OCI-LY1 (cell line): ENCODE data around the gene C3orf22.

Experiments
- H2AFZ ChIP-seq: fragments of 200-600 bp; sonication (generic), shearing (Covaris generic); 2 replicates; pipeline ENCODE4 v1.6.0; 2014; ENCODE audit warnings: antibody characterized with exemption, mild to moderate bottlenecking, low read length
- H3F3A ChIP-seq: fragments of 200-600 bp; sonication (generic), shearing (Covaris generic); 2 replicates; pipeline ENCODE4 v1.6.0; 2014; ENCODE audit warnings: mild to moderate bottlenecking, antibody characterized with exemption, low read length, moderate library complexity; ENCODE audit not compliant: insufficient read depth
- H3K27ac ChIP-seq: fragments of 200-600 bp; sonication (generic); 2 replicates; pipeline ENCODE4 v1.5.1; 2014; ENCODE audit warnings: low read length, mixed run types, mild to moderate bottlenecking, low read depth; ENCODE audit not compliant: poor library complexity, severe bottlenecking
- H3K27me3 ChIP-seq: fragments of 200-600 bp; sonication (generic); 2 replicates; pipeline ENCODE4 v1.6.0; 2014; ENCODE audit warnings: antibody characterized with exemption, mild to moderate bottlenecking, low read length, moderate library complexity; ENCODE audit not compliant: insufficient read depth
- H3K36me3 ChIP-seq: fragments of 200-600 bp; sonication (generic); 2 replicates; pipeline ENCODE4 v1.6.1; 2014; ENCODE audit warnings: mild to moderate bottlenecking, antibody characterized with exemption, low read length, moderate library complexity, mixed read lengths; ENCODE audit not compliant: insufficient read depth
- H3K4me1 ChIP-seq: fragments of 200-600 bp; sonication (generic); 2 replicates; pipeline ENCODE4 v1.5.1; 2014; ENCODE audit warnings: mild to moderate bottlenecking, low read length, moderate library complexity; ENCODE audit not compliant: insufficient read depth, severe bottlenecking
- H3K4me2 ChIP-seq: fragments of 200-600 bp; sonication (generic), shearing (Covaris generic); 2 replicates; pipeline ENCODE4 v1.6.1; 2014; ENCODE audit warnings: low read length
- H3K4me3 ChIP-seq: fragments of 200-600 bp; sonication (generic); 2 replicates; pipeline ENCODE4 v1.5.1; 2014; ENCODE audit warnings: low read length, low read depth, mild to moderate bottlenecking, mixed read lengths; ENCODE audit not compliant: poor library complexity, severe bottlenecking
- H3K79me2 ChIP-seq: fragments of 200-600 bp; shearing (Covaris generic); 2 replicates; pipeline ENCODE4 v1.6.1; 2016; ENCODE audit warnings: mixed run types, low read length, mixed read lengths; ENCODE audit not compliant: insufficient read depth
- H3K9ac ChIP-seq: fragments of 200-600 bp; sonication (generic), shearing (Covaris generic); 2 replicates; pipeline ENCODE4 v1.6.1; 2014; ENCODE audit warnings: mild to moderate bottlenecking, low read length, mixed read lengths
- H3K9me2 ChIP-seq: fragments of 200-600 bp; sonication (generic), shearing (Covaris generic); 2 replicates; pipeline ENCODE4 v1.6.1; 2014; ENCODE audit warnings: low read depth, mild to moderate bottlenecking, low read length, mixed read lengths
- H3K9me3 ChIP-seq: fragments of 200-600 bp; shearing (Covaris generic); 2 replicates; pipeline ENCODE4 v1.6.1; 2014; ENCODE audit warnings: low read length, mixed read lengths
- H4K20me1 ChIP-seq: fragments of 200-600 bp; sonication (generic), shearing (Covaris generic); 2 replicates; pipeline ENCODE4 v1.6.0; 2016; ENCODE audit warnings: mild to moderate bottlenecking, low read length; ENCODE audit not compliant: insufficient read depth
- EZH2 ChIP-seq: fragments of 200-600 bp; sonication (generic), shearing (Covaris generic); IDR thresholded peaks from 2 replicates; pipeline ENCODE4 v1.8.0; 2017; ENCODE audit warnings: borderline replicate concordance, mixed run types, mild to moderate bottlenecking, antibody characterized with exemption, low read length, moderate library complexity, mixed read lengths
- TF ChIP-seq, protein P1 (sequence below): fragments of 200-600 bp; sonication (generic), shearing (Covaris generic); IDR thresholded peaks from 2 replicates; pipeline ENCODE4 v1.5.1; 2017; ENCODE audit warnings: mild to moderate bottlenecking, antibody characterized with exemption, low read length, moderate library complexity, mixed read lengths

Gene C3orf22

DNA sequence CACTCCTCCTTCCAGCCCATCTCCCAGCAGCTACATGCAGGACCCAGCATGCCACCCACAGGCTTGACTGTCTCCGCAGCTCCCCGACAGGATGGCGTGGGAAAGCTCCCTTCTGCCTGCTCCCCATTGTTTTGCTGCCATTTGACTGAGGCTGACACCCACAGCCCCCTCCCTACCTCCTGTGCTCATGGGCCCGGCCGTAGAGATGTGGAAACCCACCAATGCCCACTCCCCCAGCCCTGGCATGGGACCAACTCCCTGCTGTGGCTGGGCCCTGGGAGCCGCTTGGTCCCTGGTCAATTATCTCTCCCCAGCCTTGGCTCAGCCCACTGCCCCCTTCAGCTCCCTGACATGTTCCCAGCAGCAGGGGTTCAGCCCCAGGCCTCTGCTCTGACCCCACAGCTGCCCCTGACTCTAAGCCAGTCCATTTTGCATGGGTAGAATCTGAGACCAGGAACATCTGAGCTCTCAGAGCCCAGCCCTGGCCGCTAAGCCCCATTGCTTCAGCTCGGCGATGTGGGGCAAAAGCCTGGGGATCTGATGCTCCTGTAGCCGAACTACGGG, 8.2 kb downstream of the C3orf22 start:
- no peak overlapping the region for H2AFZ ChIP-seq
- H3K79me2 ChIP-seq = no peaks in the 10 kb centered on the region
- H3K9me3 ChIP-seq = no peaks in the 10 kb centered on the region
- H3F3A ChIP-seq = no peaks in the 10 kb centered on the region
- no peak overlapping the region for H3K27ac ChIP-seq
- no peaks in the 10 kb centered on the region for H3K4me1 ChIP-seq
- no peak overlapping the region for H3K9ac ChIP-seq
- H3K36me3 ChIP-seq = no peaks in the 10 kb centered on the region
- TF ChIP-seq EZH2 = no peak
- TF ChIP-seq, protein P1, sequence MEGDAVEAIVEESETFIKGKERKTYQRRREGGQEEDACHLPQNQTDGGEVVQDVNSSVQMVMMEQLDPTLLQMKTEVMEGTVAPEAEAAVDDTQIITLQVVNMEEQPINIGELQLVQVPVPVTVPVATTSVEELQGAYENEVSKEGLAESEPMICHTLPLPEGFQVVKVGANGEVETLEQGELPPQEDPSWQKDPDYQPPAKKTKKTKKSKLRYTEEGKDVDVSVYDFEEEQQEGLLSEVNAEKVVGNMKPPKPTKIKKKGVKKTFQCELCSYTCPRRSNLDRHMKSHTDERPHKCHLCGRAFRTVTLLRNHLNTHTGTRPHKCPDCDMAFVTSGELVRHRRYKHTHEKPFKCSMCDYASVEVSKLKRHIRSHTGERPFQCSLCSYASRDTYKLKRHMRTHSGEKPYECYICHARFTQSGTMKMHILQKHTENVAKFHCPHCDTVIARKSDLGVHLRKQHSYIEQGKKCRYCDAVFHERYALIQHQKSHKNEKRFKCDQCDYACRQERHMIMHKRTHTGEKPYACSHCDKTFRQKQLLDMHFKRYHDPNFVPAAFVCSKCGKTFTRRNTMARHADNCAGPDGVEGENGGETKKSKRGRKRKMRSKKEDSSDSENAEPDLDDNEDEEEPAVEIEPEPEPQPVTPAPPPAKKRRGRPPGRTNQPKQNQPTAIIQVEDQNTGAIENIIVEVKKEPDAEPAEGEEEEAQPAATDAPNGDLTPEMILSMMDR = no peak
- H3K4me2 ChIP-seq = no peak overlapping the region
- no peak overlapping the region for H3K4me3 ChIP-seq
- no peaks in the 10 kb centered on the region for H3K27me3 ChIP-seq
- H4K20me1 ChIP-seq = no peaks in the 10 kb centered on the region
- no peaks in the 10 kb centered on the region for H3K9me2 ChIP-seq

DNA sequence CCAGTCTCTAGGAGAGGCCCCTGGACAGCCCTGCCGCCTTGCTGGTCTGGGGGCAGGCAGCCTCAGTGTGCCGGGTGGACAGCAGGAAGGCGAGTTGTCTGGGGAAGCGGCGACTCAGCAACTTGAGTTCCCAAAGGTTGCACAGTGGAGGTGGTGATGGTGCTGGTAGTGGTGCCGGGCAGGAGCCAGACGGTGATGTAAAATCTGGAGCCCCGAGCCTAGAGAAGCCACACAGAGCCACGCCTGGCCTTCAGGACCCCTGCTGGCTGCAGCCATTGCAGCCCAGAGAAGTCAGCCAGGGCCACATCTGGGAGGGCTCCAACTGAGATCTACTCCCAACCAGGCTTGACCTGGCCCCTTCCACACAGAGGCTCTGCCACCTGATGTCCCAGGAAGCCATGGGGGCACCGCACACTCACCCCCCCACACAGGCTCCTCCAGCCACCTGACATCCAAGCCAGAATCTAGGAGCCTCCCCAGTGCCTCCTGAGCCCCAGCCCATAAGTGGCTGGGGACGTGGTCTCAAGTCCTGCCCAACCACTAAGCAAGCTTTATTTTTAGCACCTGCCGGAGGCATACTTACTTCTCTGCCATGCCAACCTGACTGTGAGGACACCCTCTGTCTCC, 8.8 kb downstream of the C3orf22 start:
- Histone ChIP-seq H3K4me1 (no peaks in the 10 kb centered on the region), H3K4me3 (no peak overlapping the region), H3K9me3 (no peaks in the 10 kb centered on the region), H3K27ac (no peak overlapping the region), H3K27me3 (no peaks in the 10 kb centered on the region), H4K20me1 (no peaks in the 10 kb centered on the region), H3K9me2 (no peaks in the 10 kb centered on the region), H3K4me2 (no peak overlapping the region), H2AFZ (no peak overlapping the region), H3K36me3 (no peaks in the 10 kb centered on the region), H3F3A (no peaks in the 10 kb centered on the region), H3K9ac (no peak overlapping the region), H3K79me2 (no peaks in the 10 kb centered on the region)
- TF ChIP-seq, protein P1 = no peak
- no peak for TF ChIP-seq EZH2

DNA sequence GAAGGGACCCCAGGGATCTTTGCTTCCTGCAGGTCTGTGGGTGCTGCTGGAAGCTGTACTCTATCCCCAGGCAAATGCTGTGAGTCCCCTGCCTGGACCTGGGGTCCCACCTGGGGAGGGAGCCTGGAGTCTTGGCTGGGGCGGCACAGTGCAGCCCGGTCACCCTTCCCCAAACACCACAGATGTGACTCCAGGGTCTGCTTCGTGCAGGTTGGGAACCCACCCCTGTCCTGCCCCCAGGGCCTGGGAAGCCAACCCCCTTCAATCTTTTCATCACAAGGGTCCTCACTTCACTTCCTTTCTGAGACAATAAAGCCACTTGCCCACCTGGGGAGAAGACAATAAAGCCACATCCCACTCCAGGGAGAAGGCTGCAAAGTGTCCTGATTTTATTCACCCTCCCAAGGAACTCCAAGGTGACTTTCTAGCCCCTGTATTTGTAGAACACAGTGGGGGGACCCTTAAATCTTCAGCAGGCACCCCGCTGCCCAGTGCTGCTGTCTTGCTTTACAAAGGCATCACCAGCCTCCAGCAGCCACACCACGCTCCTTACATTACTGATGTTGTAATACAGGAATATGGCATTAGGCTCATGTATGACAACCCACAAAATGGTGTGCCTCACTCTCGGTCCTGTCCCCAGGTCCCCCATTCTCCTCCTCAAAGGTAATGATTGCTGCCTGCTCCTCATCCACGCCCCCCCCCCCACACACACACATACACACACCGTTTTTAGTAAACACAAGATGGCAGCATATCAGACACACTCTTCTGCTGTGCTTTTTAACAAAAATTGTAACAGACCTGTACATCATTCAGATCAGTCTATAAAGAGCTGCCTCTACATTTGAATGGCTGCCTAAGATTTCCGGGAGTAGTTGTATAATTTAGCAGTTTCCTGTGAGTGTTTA, 9.9 kb downstream of the C3orf22 start:
- no peak overlapping the region for H3K4me3 ChIP-seq
- H3K4me1 ChIP-seq = no peaks in the 10 kb centered on the region
- no peaks in the 10 kb centered on the region for H3K36me3 ChIP-seq
- H2AFZ ChIP-seq = no peak overlapping the region
- no peak overlapping the region for H3K9ac ChIP-seq
- no peak overlapping the region for H3K27ac ChIP-seq
- no peaks in the 10 kb centered on the region for H3K9me3 ChIP-seq
- TF ChIP-seq EZH2 = no peak
- TF ChIP-seq, protein P1 = no peak
- H3K79me2 ChIP-seq = no peaks in the 10 kb centered on the region
- no peaks in the 10 kb centered on the region for H3K27me3 ChIP-seq
- H4K20me1 ChIP-seq = no peaks in the 10 kb centered on the region
- H3K4me2 ChIP-seq = no peak overlapping the region
- no peaks in the 10 kb centered on the region for H3K9me2 ChIP-seq
- H3F3A ChIP-seq = no peaks in the 10 kb centered on the region
